ENCODE data around the gene TCIRG1.

DNA sequence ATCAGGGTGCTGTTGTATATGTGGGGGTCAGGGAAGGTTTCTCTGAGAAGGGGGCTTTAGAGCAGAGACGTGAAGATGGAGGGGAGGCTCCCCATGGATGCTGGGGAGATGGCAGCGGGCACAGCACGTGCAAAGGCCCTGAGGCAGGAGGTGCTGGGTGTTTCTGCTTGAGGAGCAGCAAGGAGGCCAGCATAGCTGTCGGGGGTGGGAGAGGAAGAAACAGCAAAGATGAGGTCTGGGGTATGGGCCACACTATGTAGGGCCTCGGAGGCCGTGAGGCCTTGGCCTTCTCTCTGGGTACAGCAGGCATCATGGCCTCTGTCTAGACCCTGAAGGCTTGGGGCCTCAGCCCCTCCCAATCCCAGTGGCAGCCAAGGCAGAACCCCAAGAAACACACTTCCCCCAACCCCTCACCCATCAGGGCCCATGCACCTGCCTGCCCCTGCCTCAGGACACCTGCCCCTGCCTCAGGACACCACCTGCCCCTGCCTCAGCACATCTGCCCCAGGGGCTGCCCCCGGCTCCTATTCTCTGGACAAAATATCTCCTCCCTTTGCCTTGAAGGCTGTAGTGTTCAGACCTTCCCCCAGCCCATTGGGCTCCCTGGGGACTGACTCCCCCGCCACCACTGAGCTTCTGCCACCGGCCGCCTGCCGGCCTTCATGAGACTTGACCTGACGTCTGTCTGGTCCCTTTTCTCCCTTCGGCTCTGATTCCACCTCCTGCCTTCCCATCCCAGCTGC lies 22.5 kb upstream of the TCIRG1 start:
- TF ChIP-seq, protein P1, sequence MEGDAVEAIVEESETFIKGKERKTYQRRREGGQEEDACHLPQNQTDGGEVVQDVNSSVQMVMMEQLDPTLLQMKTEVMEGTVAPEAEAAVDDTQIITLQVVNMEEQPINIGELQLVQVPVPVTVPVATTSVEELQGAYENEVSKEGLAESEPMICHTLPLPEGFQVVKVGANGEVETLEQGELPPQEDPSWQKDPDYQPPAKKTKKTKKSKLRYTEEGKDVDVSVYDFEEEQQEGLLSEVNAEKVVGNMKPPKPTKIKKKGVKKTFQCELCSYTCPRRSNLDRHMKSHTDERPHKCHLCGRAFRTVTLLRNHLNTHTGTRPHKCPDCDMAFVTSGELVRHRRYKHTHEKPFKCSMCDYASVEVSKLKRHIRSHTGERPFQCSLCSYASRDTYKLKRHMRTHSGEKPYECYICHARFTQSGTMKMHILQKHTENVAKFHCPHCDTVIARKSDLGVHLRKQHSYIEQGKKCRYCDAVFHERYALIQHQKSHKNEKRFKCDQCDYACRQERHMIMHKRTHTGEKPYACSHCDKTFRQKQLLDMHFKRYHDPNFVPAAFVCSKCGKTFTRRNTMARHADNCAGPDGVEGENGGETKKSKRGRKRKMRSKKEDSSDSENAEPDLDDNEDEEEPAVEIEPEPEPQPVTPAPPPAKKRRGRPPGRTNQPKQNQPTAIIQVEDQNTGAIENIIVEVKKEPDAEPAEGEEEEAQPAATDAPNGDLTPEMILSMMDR (conservative IDR thresholded peaks at IDR 0.05; ENCODE audit: low read length), result no peak
- no peak for TF ChIP-seq EZH2phosphoT487 (IDR thresholded peaks at IDR 0.05; ENCODE audit: borderline replicate concordance)
